K562 (cell line): ENCODE results near the gene CCDC136. TPM values are rescaled to one million over a fixed set of nuclear protein-coding genes. Genes with fewer than 3 reads are reported as not detected.

Source experiments
- ARNT ChIP-seq, 2 experiments: fragments of 450-650 bp; IDR thresholded peaks; 2 replicates each; pipeline ENCODE4 v1.6.1; 2016; ENCODE audit warnings: mild to moderate bottlenecking in 1 of 2
- ASH1L ChIP-seq: fragments of 450-650 bp; IDR thresholded peaks from 2 replicates; pipeline ENCODE4 v1.6.1; 2018; ENCODE audit warnings: borderline replicate concordance, mild to moderate bottlenecking, low read depth; ENCODE audit not compliant: partially characterized antibody
- CCNT2 ChIP-seq: IDR thresholded peaks from 2 replicates; pipeline ENCODE4 v1.6.1; 2011; ENCODE audit warnings: borderline replicate concordance, low read depth, mild to moderate bottlenecking, moderate library complexity, mixed read lengths, low read length; ENCODE audit not compliant: insufficient read length; ENCODE audit errors: extremely low read depth
- CREB1 ChIP-seq, 2 experiments: sonication (generic) in 1 of 2; formaldehyde crosslinking in 1 of 2; IDR thresholded peaks; 2 replicates each; pipeline versions ENCODE4 v1.6.1 to v1.8.0; 2012 to 2022; ENCODE audit warnings: inconsistent platforms in 1 of 2, mild to moderate bottlenecking in 1 of 2, missing genetic modification reagents in 1 of 2, moderate library complexity in 1 of 2
- CTCF ChIP-seq, 3 experiments: IDR thresholded peaks in 2 of 3; conservative IDR thresholded peaks in 1 of 3; 2 replicates each; pipeline ENCODE4 v1.5.1; 2011 to 2012; ENCODE audit warnings: low read length in 3 of 3, mild to moderate bottlenecking in 3 of 3, control low read depth in 2 of 3, improper control_type of control experiment in 1 of 3, inconsistent platforms in 1 of 3, low read depth in 1 of 3, mixed read lengths in 1 of 3, moderate library complexity in 1 of 3; ENCODE audit not compliant: insufficient read depth in 2 of 3
- JUNB ChIP-seq: fragments of 450-650 bp; formaldehyde crosslinking; conservative IDR thresholded peaks from 2 replicates; pipeline ENCODE4 v1.4.0; 2020; ENCODE audit warnings: mild to moderate bottlenecking
- NR1H2 ChIP-seq: sonication (generic); formaldehyde crosslinking; IDR thresholded peaks from 2 replicates; pipeline ENCODE4 v1.4.0; 2020; ENCODE audit warnings: mild to moderate bottlenecking, missing genetic modification reagents
- PKNOX1 ChIP-seq: fragments of 450-650 bp; IDR thresholded peaks from 2 replicates; pipeline ENCODE4 v1.6.1; 2016
- RBM14 ChIP-seq: fragments of 200-400 bp; formaldehyde crosslinking; IDR thresholded peaks from 2 replicates; pipeline ENCODE4 v1.6.1; 2018; ENCODE audit warnings: low read depth, mild to moderate bottlenecking, low read length, moderate library complexity, borderline replicate concordance; ENCODE audit not compliant: insufficient read depth
- RNF219 ChIP-seq: fragments of 250-450 bp; sonication (Bioruptor Pico); IDR thresholded peaks from 2 replicates; pipeline ENCODE4 v1.5.0; 2022; ENCODE audit warnings: mild to moderate bottlenecking
- TAL1 ChIP-seq: fragments of 450-650 bp; IDR thresholded peaks from 2 replicates; pipeline ENCODE4 v1.6.1; 2016; ENCODE audit warnings: mild to moderate bottlenecking
- ZBTB43 ChIP-seq: sonication (generic); formaldehyde crosslinking; IDR thresholded peaks from 2 replicates; pipeline ENCODE4 v1.8.0; 2023; ENCODE audit warnings: mild to moderate bottlenecking, missing genetic modification reagents
- ZNF436 ChIP-seq: fragments of 250-450, 450-650 bp; sonication (Bioruptor Pico); formaldehyde crosslinking; IDR thresholded peaks from 2 replicates; pipeline ENCODE4 v1.7.0; 2020; ENCODE audit warnings: mild to moderate bottlenecking
- ZNF449 ChIP-seq: fragments of 250-450 bp; sonication (Bioruptor Pico); IDR thresholded peaks from 2 replicates; pipeline ENCODE4 v1.8.0; 2022; ENCODE audit warnings: moderate library complexity, mild to moderate bottlenecking, inconsistent platforms
- ZNF639 ChIP-seq, 2 experiments: fragments of 200-800 bp in 1 of 2; sonication (Bioruptor generic) in 1 of 2; sonication (generic) in 1 of 2; formaldehyde crosslinking in 1 of 2; IDR thresholded peaks in 1 of 2; conservative IDR thresholded peaks in 1 of 2; 2 replicates each; pipeline versions ENCODE4 v1.5.0 to v1.6.1; 2016 to 2020; ENCODE audit warnings: missing compliant biosample characterization in 1 of 2, missing genetic modification characterization in 1 of 2, missing genetic modification reagents in 1 of 2
- polyA plus RNA-seq, 8 experiments: library from polyadenylated mRNA; depleted of rRNA in 4 of 8; stranded (reverse) in 5 of 8; unstranded in 3 of 8; fragments of >200 nt; fragmentation: Nextera tagmentation in 2 of 8; fragmentation: Illumina TruSeq in 1 of 8; extraction: Ambion mirVana in 2 of 8; extraction: Trizol in 1 of 8; gene quantifications; 2 replicates each; pipeline versions ENCODE4 v1.2.1 to v1.2.3, GENCODE V29; 2011 to 2014; ENCODE audit warnings: inconsistent platforms in 1 of 8, missing spikeins in 1 of 8
- total RNA-seq, 7 experiments: library from RNA; depleted of rRNA in 6 of 7; stranded (reverse); fragments of >200 nt in 6 of 7; fragmentation: Illumina TruSeq in 2 of 7; extraction: Trizol in 2 of 7; gene quantifications; 2 replicates each; pipeline versions ENCODE4 v1.2.1 to v1.2.3, GENCODE V29; 2011 to 2021; ENCODE audit warnings: low replicate concordance in 1 of 7

Gene CCDC136
- total and polyA plus RNA-seq, 9 of the 15 experiments (the other 6 are each of a cell fraction or from before 2014, with no cell fraction given): 2.4 to 40.8 (median 26.5) TPM

- TF ChIP-seq RBM14 (no peak), ZNF436 (CRISPR knock-in tag) (no peak), NR1H2 (CRISPR knock-in tag) (no peak), ZNF639 (CRISPR knock-in tag; conservative IDR thresholded peaks at IDR 0.05 in 1 of 2, IDR thresholded peaks at IDR 0.05 in 1 of 2) (no peak; a peak in 1 of 4 replicates), CTCF (IDR thresholded peaks at IDR 0.05 in 2 of 3, conservative IDR thresholded peaks at IDR 0.05 in 1 of 3; ENCODE audit: insufficient read depth in 2 of 3, low read depth in 1 of 3, low read length in 3 of 3) (0 out of 6 replicates have a peak, but pooled peaks of 1 of the 3 experiments have one; percentile 1), RNF219 (no peak), TAL1 (no peak), CREB1 (IDR thresholded peaks at IDR 0.05) (peak; percentile 58; the same call in 1 of the 2 replicates), CREB1 (CRISPR knock-in tag; IDR thresholded peaks at IDR 0.05) (peak; percentile 36; the same call in 1 of the 2 replicates), PKNOX1 (no peak), JUNB (CRISPR knock-in tag) (no peak), ASH1L (no peak), ARNT (IDR thresholded peaks at IDR 0.05) (no peak), CCNT2 (peak; percentile 67), ZBTB43 (CRISPR knock-in tag) (no peak), ZNF449 (CRISPR knock-in tag) (no peak)
Observed at GRCh38 chr7:128831178-128831993, 39.6 kb downstream of the CCDC136 start (continued).
